ENCODE results near the gene TRIP12. TPM values are rescaled to one million over a fixed set of nuclear protein-coding genes. Genes with fewer than 3 reads are reported as not detected.

Gene TRIP12
- polyA plus RNA-seq, 1 donor from 2014 or later, result 57.2 TPM

DNA sequence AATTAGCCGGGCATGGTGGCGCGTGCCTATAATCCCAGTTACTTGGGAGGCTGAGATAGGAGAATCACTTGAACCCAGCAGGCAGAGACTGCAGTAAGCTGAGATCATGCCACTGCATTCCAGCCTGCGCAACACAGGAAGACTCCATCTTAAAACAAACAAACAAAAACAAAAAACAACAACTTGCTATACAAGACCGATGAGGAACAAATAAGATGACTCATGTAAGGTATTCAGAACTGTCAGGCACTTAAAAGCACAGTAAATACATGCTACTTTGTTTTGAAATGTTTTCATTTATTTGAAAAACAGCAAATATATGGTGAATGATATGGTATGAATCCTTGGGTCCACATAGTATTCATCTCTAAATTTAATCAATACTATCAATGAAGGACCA, 66.7 kb downstream of the TRIP12 start:
- H4K20me1 ChIP-seq (ENCODE audit: insufficient read depth), result no peaks in the 10 kb centered on the region
- no peak for TF ChIP-seq MXI1 (conservative IDR thresholded peaks at IDR 0.05; ENCODE audit: poor library complexity, severe bottlenecking)
- TF ChIP-seq EP300 (conservative IDR thresholded peaks at IDR 0.05; ENCODE audit: poor library complexity, severe bottlenecking), result no peak
- H3F3A ChIP-seq (ENCODE audit: insufficient read depth, low read length, poor library complexity, severe bottlenecking), result no peaks in the 10 kb centered on the region
- no peak overlapping the region for H2AFZ ChIP-seq (ENCODE audit: low read depth, low read length)
- no peak overlapping the region for H3K27ac ChIP-seq (ENCODE audit: low read length)
- peaks cover 6% of the 10 kb centered on the region for H3K79me2 ChIP-seq (replicated peaks; ENCODE audit: insufficient read depth, low read length)
- H3K36me3 ChIP-seq (ENCODE audit: insufficient read depth, low read length), result peaks cover 7% of the 10 kb centered on the region
- no peaks in the 10 kb centered on the region for H3K27me3 ChIP-seq (ENCODE audit: insufficient read depth, low read depth, low read length)
- H3K9me2 ChIP-seq (ENCODE audit: insufficient read depth, low read length), result no peaks in the 10 kb centered on the region
- no peak overlapping the region for H3K4me3 ChIP-seq (ENCODE audit: low read length)
- no peak overlapping the region for H3K4me2 ChIP-seq (ENCODE audit: low read length)
- H3K9me3 ChIP-seq (ENCODE audit: low read length), result no peaks in the 10 kb centered on the region
- H3K9ac ChIP-seq (ENCODE audit: low read length), result no peak overlapping the region

GRCh38 chr2:229852565-229852964, 69.2 kb downstream of the TRIP12 start:
- Histone ChIP-seq H3K4me2 (ENCODE audit: low read length) (no peak overlapping the region), H3K9ac (ENCODE audit: low read length) (no peak overlapping the region), H3K79me2 (replicated peaks; ENCODE audit: insufficient read depth, low read length) (peaks cover 17% of the 10 kb centered on the region)

More at GRCh38 chr2:229852565-229852964, 69.2 kb downstream of the TRIP12 start:
- Histone ChIP-seq H3K27ac (ENCODE audit: low read length) (no peak overlapping the region), H3K9me3 (ENCODE audit: low read length) (no peaks in the 10 kb centered on the region), H3K4me3 (ENCODE audit: low read length) (no peak overlapping the region), H3F3A (ENCODE audit: insufficient read depth, low read length, poor library complexity, severe bottlenecking) (no peaks in the 10 kb centered on the region), H4K20me1 (ENCODE audit: insufficient read depth) (no peaks in the 10 kb centered on the region), H3K27me3 (ENCODE audit: insufficient read depth, low read depth, low read length) (no peaks in the 10 kb centered on the region), H3K36me3 (ENCODE audit: insufficient read depth, low read length) (peaks cover 7% of the 10 kb centered on the region), H2AFZ (ENCODE audit: low read depth, low read length) (no peak overlapping the region), H3K9me2 (ENCODE audit: insufficient read depth, low read length) (no peaks in the 10 kb centered on the region)
- TF ChIP-seq REST (IDR thresholded peaks at IDR 0.05; ENCODE audit: borderline replicate concordance) (no peak), EP300 (conservative IDR thresholded peaks at IDR 0.05; ENCODE audit: poor library complexity, severe bottlenecking) (no peak), POLR2AphosphoS5 (IDR thresholded peaks at IDR 0.05) (no peak), MXI1 (conservative IDR thresholded peaks at IDR 0.05; ENCODE audit: poor library complexity, severe bottlenecking) (no peak), CTCF (IDR thresholded peaks at IDR 0.05; ENCODE audit: poor library complexity, severe bottlenecking) (no peak), TAF1 (IDR thresholded peaks at IDR 0.05; ENCODE audit: low read depth) (no peak), EZH2 (IDR thresholded peaks at IDR 0.05; ENCODE audit: borderline replicate concordance, insufficient read depth, low read length, poor library complexity, severe bottlenecking) (no peak), RAD21 (conservative IDR thresholded peaks at IDR 0.05) (no peak), SMC3 (conservative IDR thresholded peaks at IDR 0.05; ENCODE audit: poor library complexity) (no peak)

Measured in neural cell (in vitro differentiated cells).